ENCODE results near the gene CASP7. TPM values are rescaled to one million over a fixed set of nuclear protein-coding genes. Genes with fewer than 3 reads are reported as not detected.
"Not testable (repeated sequence)": the region's sequence is repeated elsewhere in the genome, so short reads cannot be mapped to it uniquely, and the experiment has no call there.

The CASP7 gene
- total and polyA plus RNA-seq, 4 donors, result 16.5 to 35.2 (median 19.9) TPM

DNA sequence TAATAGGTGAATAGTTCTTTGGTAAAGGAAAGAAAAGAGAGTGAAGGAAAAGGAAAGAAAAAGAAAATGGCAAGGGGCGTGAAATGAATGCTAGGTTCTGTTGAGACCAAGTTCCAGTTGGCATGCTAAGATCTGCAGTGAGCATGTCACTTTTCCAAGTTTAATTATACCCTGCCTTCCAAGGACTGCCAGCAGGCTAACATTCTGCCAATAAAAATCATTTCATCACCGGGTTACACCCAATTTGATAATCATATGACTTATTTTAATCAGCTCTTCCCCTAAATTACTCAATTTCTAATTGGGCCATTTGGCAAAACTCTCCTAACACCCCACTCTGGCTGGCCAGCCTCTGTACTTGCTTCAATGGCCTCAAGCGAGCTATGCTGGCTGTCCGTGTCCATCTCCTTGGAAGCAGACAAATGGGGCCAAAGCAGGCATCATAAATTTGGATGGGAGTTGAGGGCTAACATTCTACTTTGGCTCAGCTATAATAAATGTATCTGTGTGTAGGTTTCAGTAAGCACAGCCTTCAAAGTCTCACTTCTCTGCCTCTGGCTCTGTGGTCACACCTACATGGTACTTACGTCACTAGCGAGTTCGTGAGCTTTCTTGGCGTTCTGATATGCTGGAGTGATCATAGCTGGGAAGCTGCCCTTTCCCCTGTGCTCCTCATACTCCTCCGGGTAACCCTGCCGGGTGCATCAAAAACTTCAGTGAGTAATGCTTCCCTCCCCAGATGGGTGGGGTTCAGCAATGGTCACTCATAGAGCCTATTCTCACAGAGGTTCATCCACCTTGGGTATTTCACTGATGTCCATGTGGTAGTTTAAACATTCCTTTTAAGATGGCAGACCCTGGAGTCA, 33.1 kb upstream of the CASP7 start:
- ATAC-seq (ENCODE audit: low FRiP score) (peak; percentile 76), DNase-seq (no peak)
- Histone ChIP-seq H3K36me3 (ENCODE audit: control insufficient read depth in 1 of 2, insufficient read depth in 2 of 2, low read length in 1 of 2) (no peaks in the 10 kb centered on the region), H3K4me1 (ENCODE audit: control insufficient read depth in 1 of 2, insufficient read depth in 2 of 2, low read length in 2 of 2) (peaks cover 2 to 4% of the 10 kb centered on the region in 2 donors), H3K27ac (ENCODE audit: low read depth in 1 of 2, low read length in 2 of 2) (peak overlapping the region in 1 of 2 donors; percentile 78), H3K9me3 (ENCODE audit: control insufficient read depth, low read length) (no peaks in the 10 kb centered on the region), H3K4me3 (ENCODE audit: low read length in 2 of 2) (no peak overlapping the region), H3K27me3 (ENCODE audit: control insufficient read depth in 1 of 2, insufficient read depth in 2 of 2, low read length in 1 of 2) (no peaks in the 10 kb centered on the region)
- WGBS, 2 donors, result 53 to 56% methylated on average over 10 of the region's 10 CpGs
- intact Hi-C loops (cut with DNase I), result no loop called here

DNA sequence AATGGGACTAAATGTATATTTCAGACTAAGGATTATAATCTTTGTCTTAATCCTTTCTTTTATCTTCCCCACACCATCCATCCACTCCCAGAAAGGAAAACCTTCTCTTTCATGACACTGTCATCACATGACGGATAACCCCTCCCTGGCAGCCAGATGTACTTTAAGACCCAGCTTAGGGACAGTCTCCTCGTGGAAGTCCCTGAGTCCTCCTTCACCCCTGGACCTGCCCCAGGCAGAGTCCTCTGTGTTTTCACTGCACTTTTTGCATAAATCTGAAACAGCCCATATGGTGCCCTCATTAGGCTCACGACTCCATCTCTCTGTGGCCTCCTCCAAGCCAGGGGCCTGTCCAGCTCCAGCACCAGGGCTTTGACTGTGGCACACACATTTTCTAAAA, 31.9 kb upstream of the CASP7 start:
- Histone ChIP-seq H3K27me3 (ENCODE audit: control insufficient read depth in 1 of 2, insufficient read depth in 2 of 2, low read length in 1 of 2) (no peaks in the 10 kb centered on the region), H3K27ac (ENCODE audit: low read depth in 1 of 2, low read length in 2 of 2) (peak overlapping the region in 1 of 2 donors; percentile 6), H3K4me1 (ENCODE audit: control insufficient read depth in 1 of 2, insufficient read depth in 2 of 2, low read length in 2 of 2) (peaks cover 2 to 4% of the 10 kb centered on the region in 2 donors), H3K36me3 (ENCODE audit: control insufficient read depth in 1 of 2, insufficient read depth in 2 of 2, low read length in 1 of 2) (no peaks in the 10 kb centered on the region), H3K4me3 (ENCODE audit: low read length in 2 of 2) (no peak overlapping the region), H3K9me3 (ENCODE audit: control insufficient read depth, low read length) (no peaks in the 10 kb centered on the region)
- intact Hi-C loops (cut with DNase I), result no loop called here
- DNase-seq, result no peak
- 30 to 31% methylated on average over 3 of the region's 3 CpGs for WGBS, 2 donors
- ATAC-seq (ENCODE audit: low FRiP score), result no peak

DNA sequence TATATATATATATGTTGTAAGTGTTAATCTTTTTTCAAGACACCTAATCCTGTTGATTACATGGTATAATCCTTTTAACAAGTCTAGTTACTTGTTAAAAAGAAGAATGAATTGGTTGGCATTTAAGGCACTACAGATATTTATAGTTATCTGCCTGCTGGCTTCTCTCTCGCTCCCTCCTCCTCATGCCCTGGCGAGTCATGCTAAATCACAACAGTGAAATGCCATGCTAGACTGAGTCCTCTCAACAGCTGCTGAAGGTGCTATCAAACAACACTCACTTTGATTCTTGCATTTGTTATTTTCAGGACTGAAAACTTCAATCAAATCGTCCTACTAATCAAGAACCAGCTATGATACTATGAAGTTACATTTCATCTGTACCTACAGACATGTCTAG, 31.2 kb upstream of the CASP7 start:
- no peak for ATAC-seq (ENCODE audit: low FRiP score)
- H3K4me3 ChIP-seq (ENCODE audit: low read length in 2 of 2), result no peak overlapping the region

DNA sequence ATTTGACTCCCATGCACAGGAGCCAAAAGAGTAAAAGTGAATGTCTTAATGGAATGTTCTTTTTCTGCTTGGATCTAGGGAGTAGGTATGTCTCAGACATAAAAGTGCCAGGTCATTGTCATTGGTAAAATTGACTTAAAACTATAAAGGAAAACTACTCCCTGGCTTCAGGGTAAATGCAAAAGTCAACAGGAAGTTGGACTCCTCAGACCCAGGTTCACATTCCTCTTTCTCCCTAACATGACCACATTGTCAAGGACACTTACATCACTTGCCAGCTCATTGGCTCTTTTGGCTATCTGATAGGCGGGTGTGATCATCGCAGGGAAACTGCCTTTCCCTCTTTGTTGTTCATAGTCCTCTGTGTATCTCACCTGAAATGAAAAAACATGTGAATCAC, 29.5 kb upstream of the CASP7 start:
- no peak overlapping the region for H3K4me3 ChIP-seq (ENCODE audit: low read length in 2 of 2)
- DNase-seq (no peak), ATAC-seq (ENCODE audit: low FRiP score) (no peak)
- H3K9me3 ChIP-seq (ENCODE audit: control insufficient read depth, low read length), result no peaks in the 10 kb centered on the region
- 98% methylated on average over 2 of the region's 2 CpGs for WGBS, 2 donors
- intact Hi-C loops (cut with DNase I), result no loop called here
- H3K4me1 ChIP-seq (ENCODE audit: control insufficient read depth in 1 of 2, insufficient read depth in 2 of 2, low read length in 2 of 2), result no peaks in the 10 kb centered on the region
- no peak overlapping the region for H3K27ac ChIP-seq (ENCODE audit: low read depth in 1 of 2, low read length in 2 of 2)
- H3K27me3 ChIP-seq (ENCODE audit: control insufficient read depth in 1 of 2, insufficient read depth in 2 of 2, low read length in 1 of 2), result no peaks in the 10 kb centered on the region
- no peaks in the 10 kb centered on the region for H3K36me3 ChIP-seq (ENCODE audit: control insufficient read depth in 1 of 2, insufficient read depth in 2 of 2, low read length in 1 of 2)

More for the DNA sequence above, 31.2 kb upstream of the CASP7 start:
- Histone ChIP-seq H3K9me3 (ENCODE audit: control insufficient read depth, low read length) (no peaks in the 10 kb centered on the region), H3K27me3 (ENCODE audit: control insufficient read depth in 1 of 2, insufficient read depth in 2 of 2, low read length in 1 of 2) (no peaks in the 10 kb centered on the region), H3K36me3 (ENCODE audit: control insufficient read depth in 1 of 2, insufficient read depth in 2 of 2, low read length in 1 of 2) (no peaks in the 10 kb centered on the region), H3K27ac (ENCODE audit: low read depth in 1 of 2, low read length in 2 of 2) (peak overlapping the region in 1 of 2 donors; percentile 62), H3K4me1 (ENCODE audit: control insufficient read depth in 1 of 2, insufficient read depth in 2 of 2, low read length in 2 of 2) (peaks cover 2 to 4% of the 10 kb centered on the region in 2 donors)
- 8 to 14% methylated on average over 3 of the region's 3 CpGs for WGBS, 2 donors
- intact Hi-C loops (cut with DNase I), result no loop called here
- no peak for DNase-seq

DNA sequence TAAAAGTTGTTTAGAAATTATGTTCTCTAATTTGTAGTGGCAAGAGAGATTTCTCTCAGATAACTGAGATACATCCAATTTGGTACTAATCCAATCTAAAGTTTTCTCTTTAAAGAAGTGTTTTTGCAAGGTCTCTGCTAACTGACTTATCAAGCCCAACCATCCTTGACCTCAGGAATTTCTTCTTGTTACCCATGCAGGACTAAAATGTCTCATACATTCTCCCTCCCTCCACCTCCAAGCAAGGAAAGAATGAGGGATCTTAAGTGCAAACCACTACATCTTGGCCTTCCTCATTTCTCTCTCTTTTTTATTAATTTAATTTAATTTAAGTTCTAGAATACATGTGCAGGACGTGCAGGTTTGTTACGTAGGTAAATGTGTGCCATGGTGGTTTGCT, 28.7 kb upstream of the CASP7 start:
- no peak overlapping the region for H3K4me3 ChIP-seq (ENCODE audit: low read length in 2 of 2)
- no peaks in the 10 kb centered on the region for H3K4me1 ChIP-seq (ENCODE audit: control insufficient read depth in 1 of 2, insufficient read depth in 2 of 2, low read length in 2 of 2)
- DNase-seq (no peak), ATAC-seq (ENCODE audit: low FRiP score) (no peak)
- H3K27ac ChIP-seq (ENCODE audit: low read depth in 1 of 2, low read length in 2 of 2), result no peak overlapping the region
- no peaks in the 10 kb centered on the region for H3K9me3 ChIP-seq (ENCODE audit: control insufficient read depth, low read length)
- H3K36me3 ChIP-seq (ENCODE audit: control insufficient read depth in 1 of 2, insufficient read depth in 2 of 2, low read length in 1 of 2), result no peaks in the 10 kb centered on the region
- WGBS, 2 donors, result 98 to 99% methylated on average over 2 of the region's 2 CpGs
- intact Hi-C loops (cut with DNase I), result no loop called here
- no peaks in the 10 kb centered on the region for H3K27me3 ChIP-seq (ENCODE audit: control insufficient read depth in 1 of 2, insufficient read depth in 2 of 2, low read length in 1 of 2)

DNA sequence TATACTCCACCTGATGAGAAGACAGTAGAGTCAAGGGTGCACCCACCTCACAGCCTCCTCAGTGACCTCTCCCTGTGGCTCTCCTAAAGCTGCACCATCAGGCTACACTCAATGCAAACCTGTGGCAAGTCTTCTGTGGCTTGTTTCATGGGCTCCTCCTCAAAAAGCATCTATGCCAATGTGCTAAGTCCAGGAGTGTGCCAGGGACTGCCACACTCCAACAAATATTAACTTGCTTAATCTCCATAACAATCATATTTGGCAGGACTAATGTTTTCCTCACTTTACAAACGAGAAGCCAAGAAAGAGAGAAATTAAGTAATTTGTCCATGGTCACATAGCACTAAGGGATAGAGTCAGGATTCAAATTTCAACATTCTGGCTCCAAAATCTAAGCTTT, 27.8 kb upstream of the CASP7 start:
- Histone ChIP-seq H3K4me1 (ENCODE audit: control insufficient read depth in 1 of 2, insufficient read depth in 2 of 2, low read length in 2 of 2) (no peaks in the 10 kb centered on the region), H3K4me3 (ENCODE audit: low read length in 2 of 2) (no peak overlapping the region), H3K27me3 (ENCODE audit: control insufficient read depth in 1 of 2, insufficient read depth in 2 of 2, low read length in 1 of 2) (no peaks in the 10 kb centered on the region), H3K27ac (ENCODE audit: low read depth in 1 of 2, low read length in 2 of 2) (no peak overlapping the region), H3K9me3 (ENCODE audit: control insufficient read depth, low read length) (no peaks in the 10 kb centered on the region), H3K36me3 (ENCODE audit: control insufficient read depth in 1 of 2, insufficient read depth in 2 of 2, low read length in 1 of 2) (no peaks in the 10 kb centered on the region)
- ATAC-seq (ENCODE audit: low FRiP score) (no peak), DNase-seq (no peak)
- intact Hi-C loops (cut with DNase I), result no loop called here
- WGBS, 2 donors, result 24 to 45% methylated on average over 1 of the region's 1 CpG

DNA sequence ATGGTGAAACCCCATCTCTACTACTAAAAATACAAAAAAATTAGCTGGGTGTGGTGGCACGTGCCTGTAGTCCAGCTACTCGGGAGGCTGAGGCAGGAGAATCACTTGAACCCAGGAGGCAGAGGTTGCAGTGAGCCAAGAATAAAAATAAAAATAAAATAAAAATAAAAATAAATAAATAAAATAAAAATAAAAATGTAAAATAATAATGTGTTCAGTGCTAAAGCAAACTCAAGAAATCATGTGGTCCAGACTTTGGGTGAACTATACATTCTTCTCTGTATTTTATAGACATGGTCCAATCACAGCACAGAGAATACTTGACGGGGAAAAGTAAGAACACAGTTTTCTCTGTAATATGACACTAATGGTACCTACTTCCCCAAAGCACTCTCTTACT, 27.3 kb upstream of the CASP7 start:
- intact Hi-C loops (cut with DNase I); H3K27ac ChIP-seq (ENCODE audit: low read depth in 1 of 2, low read length in 2 of 2); H3K36me3 ChIP-seq (ENCODE audit: control insufficient read depth in 1 of 2, insufficient read depth in 2 of 2, low read length in 1 of 2); H3K4me1 ChIP-seq (ENCODE audit: control insufficient read depth in 1 of 2, insufficient read depth in 2 of 2, low read length in 2 of 2); DNase-seq; ATAC-seq (ENCODE audit: low FRiP score); H3K27me3 ChIP-seq (ENCODE audit: control insufficient read depth in 1 of 2, insufficient read depth in 2 of 2, low read length in 1 of 2); H3K9me3 ChIP-seq (ENCODE audit: control insufficient read depth, low read length); H3K4me3 ChIP-seq (ENCODE audit: low read length in 2 of 2): not testable (repeated sequence)
- WGBS, 2 donors, result 93 to 97% methylated on average over 3 of the region's 3 CpGs

DNA sequence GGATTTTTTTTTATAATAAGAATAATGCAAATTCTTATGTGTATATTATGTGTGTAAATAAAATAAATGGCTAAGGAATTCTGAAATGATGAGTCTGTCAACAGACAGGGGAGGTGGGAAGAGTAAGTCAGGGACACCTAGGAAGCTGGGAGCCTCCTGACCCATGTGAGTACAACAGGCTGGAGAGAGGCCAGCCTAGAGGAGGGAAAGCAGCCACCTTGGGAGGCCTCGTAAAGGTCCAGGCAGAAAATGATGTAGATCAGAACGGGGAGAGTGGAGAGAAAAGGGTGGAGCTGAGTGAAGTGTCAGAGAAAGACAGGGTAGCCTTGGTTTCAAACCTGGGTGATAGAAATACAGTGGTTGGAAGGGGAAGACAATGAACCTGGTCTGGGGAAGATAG, 22.8 kb upstream of the CASP7 start:
- H3K27me3 ChIP-seq (ENCODE audit: control insufficient read depth in 1 of 2, insufficient read depth in 2 of 2, low read length in 1 of 2), result peaks cover 0 to 2% of the 10 kb centered on the region in 2 donors
- H3K4me1 ChIP-seq (ENCODE audit: control insufficient read depth in 1 of 2, insufficient read depth in 2 of 2, low read length in 2 of 2), result no peaks in the 10 kb centered on the region
- H3K9me3 ChIP-seq (ENCODE audit: control insufficient read depth, low read length), result no peaks in the 10 kb centered on the region
- intact Hi-C loops (cut with DNase I), result no loop called here
- WGBS, 2 donors, result 30 to 45% methylated on average over 2 of the region's 2 CpGs
- H3K27ac ChIP-seq (ENCODE audit: low read depth in 1 of 2, low read length in 2 of 2), result no peak overlapping the region
- ATAC-seq (ENCODE audit: low FRiP score) (no peak), DNase-seq (no peak)
- no peak overlapping the region for H3K4me3 ChIP-seq (ENCODE audit: low read length in 2 of 2)
- no peaks in the 10 kb centered on the region for H3K36me3 ChIP-seq (ENCODE audit: control insufficient read depth in 1 of 2, insufficient read depth in 2 of 2, low read length in 1 of 2)

DNA sequence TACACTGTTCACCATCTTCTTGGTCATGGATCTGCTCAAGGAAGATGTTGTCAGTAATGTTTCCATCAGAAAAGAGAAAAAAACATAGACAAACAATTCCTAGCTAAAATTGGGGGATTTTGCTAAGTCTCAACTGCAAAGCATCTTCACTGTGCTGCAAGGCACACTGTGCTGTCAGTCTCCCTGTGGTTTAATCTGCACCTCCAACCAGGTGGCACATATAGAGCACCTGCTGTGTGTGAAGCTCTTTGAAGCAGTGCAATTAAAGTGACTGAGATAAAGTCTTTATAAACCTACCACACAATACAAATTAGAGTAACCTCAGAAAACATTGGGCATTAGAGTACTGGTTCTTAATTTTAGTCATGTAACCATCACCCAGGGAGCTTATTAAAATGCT, 22.2 kb upstream of the CASP7 start:
- Histone ChIP-seq H3K36me3 (ENCODE audit: control insufficient read depth in 1 of 2, insufficient read depth in 2 of 2, low read length in 1 of 2) (no peaks in the 10 kb centered on the region), H3K4me3 (ENCODE audit: low read length in 2 of 2) (no peak overlapping the region), H3K27ac (ENCODE audit: low read depth in 1 of 2, low read length in 2 of 2) (no peak overlapping the region), H3K27me3 (ENCODE audit: control insufficient read depth in 1 of 2, insufficient read depth in 2 of 2, low read length in 1 of 2) (peaks cover 0 to 2% of the 10 kb centered on the region in 2 donors), H3K9me3 (ENCODE audit: control insufficient read depth, low read length) (no peaks in the 10 kb centered on the region), H3K4me1 (ENCODE audit: control insufficient read depth in 1 of 2, insufficient read depth in 2 of 2, low read length in 2 of 2) (no peaks in the 10 kb centered on the region)
- no peak for ATAC-seq (ENCODE audit: low FRiP score)
- DNase-seq, result no peak
- intact Hi-C loops (cut with DNase I), result no loop called here
